PC-3 (cell line): Measurements from ENCODE around the gene PRKAR1B.

Experiments used
- EZH2phosphoT487 ChIP-seq: fragments of 300-600 bp; sonication (generic); IDR thresholded peaks from 2 replicates; pipeline ENCODE4 v1.6.1; 2018; ENCODE audit warnings: mild to moderate bottlenecking, antibody characterized with exemption, low read length, borderline replicate concordance
- TF ChIP-seq, protein P1 (sequence below): fragments of 300-600 bp; sonication (generic); conservative IDR thresholded peaks from 2 replicates; pipeline ENCODE4 v1.5.1; 2017; ENCODE audit warnings: antibody characterized with exemption, low read depth, mild to moderate bottlenecking, low read length

DNA sequence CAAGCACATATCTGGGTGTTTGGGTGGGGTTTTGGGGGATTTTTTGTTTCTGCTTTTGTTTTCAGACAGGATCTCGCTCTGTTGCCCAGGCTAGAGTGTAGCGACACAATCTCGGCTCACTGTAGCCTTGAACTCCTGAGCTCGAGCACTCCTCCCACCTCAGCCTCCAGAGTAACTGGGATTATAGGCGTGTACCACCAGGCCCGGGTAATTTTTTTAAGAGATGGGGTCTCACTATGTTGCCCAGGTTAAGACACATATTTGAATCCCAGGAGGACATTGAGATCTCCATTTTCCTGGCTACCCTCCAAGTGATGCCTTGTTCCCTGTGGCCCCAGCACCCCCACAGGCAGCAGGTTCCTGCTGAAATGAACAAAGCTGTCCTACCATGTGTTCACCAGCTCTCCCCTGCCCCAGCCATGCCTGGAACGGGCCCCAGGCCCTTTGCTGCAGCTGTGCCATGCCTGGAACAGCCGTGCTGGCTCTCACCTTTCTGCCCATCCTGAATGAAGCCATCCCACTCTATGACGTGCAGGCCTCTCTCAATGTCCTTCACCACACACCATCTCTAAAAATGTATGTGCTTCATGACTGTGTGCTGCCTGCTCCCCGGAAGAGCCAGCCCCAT, 55.6 kb downstream of the PRKAR1B start:
- TF ChIP-seq, protein P1, sequence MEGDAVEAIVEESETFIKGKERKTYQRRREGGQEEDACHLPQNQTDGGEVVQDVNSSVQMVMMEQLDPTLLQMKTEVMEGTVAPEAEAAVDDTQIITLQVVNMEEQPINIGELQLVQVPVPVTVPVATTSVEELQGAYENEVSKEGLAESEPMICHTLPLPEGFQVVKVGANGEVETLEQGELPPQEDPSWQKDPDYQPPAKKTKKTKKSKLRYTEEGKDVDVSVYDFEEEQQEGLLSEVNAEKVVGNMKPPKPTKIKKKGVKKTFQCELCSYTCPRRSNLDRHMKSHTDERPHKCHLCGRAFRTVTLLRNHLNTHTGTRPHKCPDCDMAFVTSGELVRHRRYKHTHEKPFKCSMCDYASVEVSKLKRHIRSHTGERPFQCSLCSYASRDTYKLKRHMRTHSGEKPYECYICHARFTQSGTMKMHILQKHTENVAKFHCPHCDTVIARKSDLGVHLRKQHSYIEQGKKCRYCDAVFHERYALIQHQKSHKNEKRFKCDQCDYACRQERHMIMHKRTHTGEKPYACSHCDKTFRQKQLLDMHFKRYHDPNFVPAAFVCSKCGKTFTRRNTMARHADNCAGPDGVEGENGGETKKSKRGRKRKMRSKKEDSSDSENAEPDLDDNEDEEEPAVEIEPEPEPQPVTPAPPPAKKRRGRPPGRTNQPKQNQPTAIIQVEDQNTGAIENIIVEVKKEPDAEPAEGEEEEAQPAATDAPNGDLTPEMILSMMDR, result no peak
- no peak for TF ChIP-seq EZH2phosphoT487
